WTC11 (cell line): ENCODE data around the gene HNRNPUL1. TPM values are rescaled to one million over a fixed set of nuclear protein-coding genes. Genes with fewer than 3 reads are reported as not detected.

Source experiments
- ATAC-seq: fragments of 200-7000 bp; cut with Tn5 transposase; 2 replicates; pipeline ENCODE4 v1.10.0; 2021; ENCODE audit warnings: mild to moderate bottlenecking, moderate library complexity
- CTCF ChIA-PET: fragments of 300-600 bp; sonication (Branson Sonifier 250); formaldehyde crosslinking; loops from one replicate; lab custom pipeline; 2021; ENCODE audit warnings: antibody characterized with exemption; lab: Charles Lee
- POLR2A ChIA-PET: fragments of 350-600 bp; sonication (Branson Sonifier 250); formaldehyde crosslinking; loops from one replicate; lab custom pipeline; 2021; ENCODE audit warnings: antibody characterized with exemption; lab: Charles Lee
- DNase-seq: peaks from one replicate; pipeline ENCODE4 v3.0.0; 2021; ENCODE audit warnings: low spot score
- H3K27ac Mint-ChIP-seq: 2 replicates; pipeline ENCODE4 v1.8.0; 2021; ENCODE audit warnings: mixed read lengths
- H3K27me3 Mint-ChIP-seq: 2 replicates; pipeline ENCODE4 v1.8.0; 2021; ENCODE audit warnings: low read depth, mild to moderate bottlenecking, moderate library complexity, mixed read lengths
- H3K36me3 Mint-ChIP-seq: 2 replicates; pipeline ENCODE4 v1.8.0; 2021; ENCODE audit warnings: mixed read lengths
- H3K4me1 Mint-ChIP-seq: 2 replicates; pipeline ENCODE4 v1.8.0; 2022; ENCODE audit warnings: mixed read lengths
- H3K4me3 Mint-ChIP-seq: 2 replicates; pipeline ENCODE4 v1.8.0; 2021; ENCODE audit warnings: mild to moderate bottlenecking, moderate library complexity, mixed read lengths
- H3K9me3 Mint-ChIP-seq: 2 replicates; pipeline ENCODE4 v1.8.0; 2021; ENCODE audit warnings: mixed read lengths
- ATF1 ChIP-seq: sonication (generic); formaldehyde crosslinking; IDR thresholded peaks from 2 replicates; pipeline ENCODE4 v1.8.1; 2023; ENCODE audit warnings: mild to moderate bottlenecking, moderate library complexity, missing genetic modification reagents
- ELF4 ChIP-seq: sonication (generic); formaldehyde crosslinking; IDR thresholded peaks from 2 replicates; pipeline ENCODE4 v1.8.1; 2022; ENCODE audit warnings: low read depth, mild to moderate bottlenecking, moderate library complexity, missing genetic modification reagents
- ETV6 ChIP-seq: sonication (generic); formaldehyde crosslinking; IDR thresholded peaks from 2 replicates; pipeline ENCODE4 v1.8.1; 2022; ENCODE audit warnings: mild to moderate bottlenecking, missing genetic modification reagents
- GRHL2 ChIP-seq: fragments of 250-450 bp; sonication (Bioruptor Pico); IDR thresholded peaks from 2 replicates; pipeline ENCODE4 v1.8.0; 2022; ENCODE audit warnings: mild to moderate bottlenecking, moderate library complexity; ENCODE audit not compliant: insufficient replicate concordance, severe bottlenecking
- JUN ChIP-seq: sonication (generic); formaldehyde crosslinking; IDR thresholded peaks from 2 replicates; pipeline ENCODE4 v1.8.0; 2023; ENCODE audit warnings: mild to moderate bottlenecking, missing genetic modification reagents
- NFE2L1 ChIP-seq: sonication (generic); formaldehyde crosslinking; IDR thresholded peaks from 2 replicates; pipeline ENCODE4 v1.8.1; 2023; ENCODE audit warnings: missing genetic modification reagents
- SMAD4 ChIP-seq: sonication (generic); formaldehyde crosslinking; IDR thresholded peaks from 2 replicates; pipeline ENCODE4 v1.8.0; 2022; ENCODE audit warnings: mild to moderate bottlenecking, missing genetic modification reagents
- TP53 ChIP-seq: sonication (generic); formaldehyde crosslinking; IDR thresholded peaks from 2 replicates; pipeline ENCODE4 v1.8.1; 2023; ENCODE audit warnings: mild to moderate bottlenecking, missing genetic modification reagents
- ZNF263 ChIP-seq: sonication (generic); formaldehyde crosslinking; IDR thresholded peaks from 2 replicates; pipeline ENCODE4 v1.8.1; 2022; ENCODE audit warnings: low read depth, mild to moderate bottlenecking, moderate library complexity, missing genetic modification reagents
- total RNA-seq: library from RNA; stranded (reverse); gene quantifications from 3 replicates; pipeline ENCODE4 v1.2.3, GENCODE V29; 2021
- TF ChIP-seq, protein P1 (sequence below): sonication (generic); formaldehyde crosslinking; IDR thresholded peaks from 2 replicates; pipeline ENCODE4 v1.8.0; 2022; ENCODE audit warnings: mild to moderate bottlenecking, missing genetic modification reagents
- TF ChIP-seq, protein P2 (sequence below): sonication (generic); formaldehyde crosslinking; IDR thresholded peaks from 2 replicates; pipeline ENCODE4 v1.8.1; 2023; ENCODE audit warnings: mild to moderate bottlenecking, moderate library complexity, missing genetic modification reagents
- TF ChIP-seq, protein P3 (sequence below): sonication (generic); formaldehyde crosslinking; IDR thresholded peaks from 2 replicates; pipeline ENCODE4 v1.8.0; 2023; ENCODE audit warnings: missing genetic modification reagents
- TF ChIP-seq, protein P4 (sequence below): sonication (generic); formaldehyde crosslinking; IDR thresholded peaks from 2 replicates; pipeline ENCODE4 v1.8.0; 2022; ENCODE audit warnings: missing genetic modification reagents
- TF ChIP-seq, protein P5 (sequence below): sonication (generic); formaldehyde crosslinking; IDR thresholded peaks from 2 replicates; pipeline ENCODE4 v1.8.1; 2023; ENCODE audit warnings: mild to moderate bottlenecking, missing genetic modification reagents, borderline replicate concordance
- TF ChIP-seq, protein P6 (sequence below): sonication (generic); formaldehyde crosslinking; IDR thresholded peaks from 2 replicates; pipeline ENCODE4 v1.8.1; 2023; ENCODE audit warnings: mild to moderate bottlenecking, missing genetic modification reagents, moderate library complexity

Gene HNRNPUL1
- total RNA-seq, 1 experiment from 2014 or later = 282 TPM

DNA sequence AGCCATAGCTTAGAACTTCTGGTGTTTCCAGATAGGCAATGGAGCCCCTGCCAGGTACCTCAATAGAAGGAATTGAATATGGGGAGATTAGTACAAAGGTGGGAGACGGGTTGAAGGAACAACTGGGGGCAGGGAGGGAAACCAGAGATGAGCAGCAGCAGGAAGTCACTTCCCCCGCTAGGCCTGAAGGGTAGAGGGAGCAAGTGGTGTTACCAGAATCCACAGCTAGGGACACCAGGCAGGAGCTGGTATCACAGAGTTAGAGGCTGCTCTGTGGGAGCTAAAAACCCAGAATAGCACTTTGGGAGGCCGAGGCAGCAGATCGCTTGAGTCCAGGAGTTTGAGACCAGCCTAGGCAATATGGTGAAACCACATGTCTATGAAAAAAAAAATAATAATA is 15.3 kb upstream of the HNRNPUL1 start (continued):
- TF ChIP-seq, protein P1, sequence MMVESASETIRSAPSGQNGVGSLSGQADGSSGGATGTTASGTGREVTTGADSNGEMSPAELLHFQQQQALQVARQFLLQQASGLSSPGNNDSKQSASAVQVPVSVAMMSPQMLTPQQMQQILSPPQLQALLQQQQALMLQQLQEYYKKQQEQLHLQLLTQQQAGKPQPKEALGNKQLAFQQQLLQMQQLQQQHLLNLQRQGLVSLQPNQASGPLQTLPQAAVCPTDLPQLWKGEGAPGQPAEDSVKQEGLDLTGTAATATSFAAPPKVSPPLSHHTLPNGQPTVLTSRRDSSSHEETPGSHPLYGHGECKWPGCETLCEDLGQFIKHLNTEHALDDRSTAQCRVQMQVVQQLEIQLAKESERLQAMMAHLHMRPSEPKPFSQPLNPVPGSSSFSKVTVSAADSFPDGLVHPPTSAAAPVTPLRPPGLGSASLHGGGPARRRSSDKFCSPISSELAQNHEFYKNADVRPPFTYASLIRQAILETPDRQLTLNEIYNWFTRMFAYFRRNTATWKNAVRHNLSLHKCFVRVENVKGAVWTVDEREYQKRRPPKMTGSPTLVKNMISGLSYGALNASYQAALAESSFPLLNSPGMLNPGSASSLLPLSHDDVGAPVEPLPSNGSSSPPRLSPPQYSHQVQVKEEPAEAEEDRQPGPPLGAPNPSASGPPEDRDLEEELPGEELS (CRISPR knock-in tag) = no peak
- TF ChIP-seq ELF4 (CRISPR knock-in tag) = no peak
- no peak for TF ChIP-seq SMAD4 (CRISPR knock-in tag)
- TF ChIP-seq GRHL2 (CRISPR knock-in tag) = no peak
- TF ChIP-seq, protein P2, sequence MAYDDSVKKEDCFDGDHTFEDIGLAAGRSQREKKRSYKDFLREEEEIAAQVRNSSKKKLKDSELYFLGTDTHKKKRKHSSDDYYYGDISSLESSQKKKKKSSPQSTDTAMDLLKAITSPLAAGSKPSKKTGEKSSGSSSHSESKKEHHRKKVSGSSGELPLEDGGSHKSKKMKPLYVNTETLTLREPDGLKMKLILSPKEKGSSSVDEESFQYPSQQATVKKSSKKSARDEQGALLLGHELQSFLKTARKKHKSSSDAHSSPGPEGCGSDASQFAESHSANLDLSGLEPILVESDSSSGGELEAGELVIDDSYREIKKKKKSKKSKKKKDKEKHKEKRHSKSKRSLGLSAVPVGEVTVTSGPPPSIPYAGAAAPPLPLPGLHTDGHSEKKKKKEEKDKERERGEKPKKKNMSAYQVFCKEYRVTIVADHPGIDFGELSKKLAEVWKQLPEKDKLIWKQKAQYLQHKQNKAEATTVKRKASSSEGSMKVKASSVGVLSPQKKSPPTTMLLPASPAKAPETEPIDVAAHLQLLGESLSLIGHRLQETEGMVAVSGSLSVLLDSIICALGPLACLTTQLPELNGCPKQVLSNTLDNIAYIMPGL (CRISPR knock-in tag) = no peak

DNA sequence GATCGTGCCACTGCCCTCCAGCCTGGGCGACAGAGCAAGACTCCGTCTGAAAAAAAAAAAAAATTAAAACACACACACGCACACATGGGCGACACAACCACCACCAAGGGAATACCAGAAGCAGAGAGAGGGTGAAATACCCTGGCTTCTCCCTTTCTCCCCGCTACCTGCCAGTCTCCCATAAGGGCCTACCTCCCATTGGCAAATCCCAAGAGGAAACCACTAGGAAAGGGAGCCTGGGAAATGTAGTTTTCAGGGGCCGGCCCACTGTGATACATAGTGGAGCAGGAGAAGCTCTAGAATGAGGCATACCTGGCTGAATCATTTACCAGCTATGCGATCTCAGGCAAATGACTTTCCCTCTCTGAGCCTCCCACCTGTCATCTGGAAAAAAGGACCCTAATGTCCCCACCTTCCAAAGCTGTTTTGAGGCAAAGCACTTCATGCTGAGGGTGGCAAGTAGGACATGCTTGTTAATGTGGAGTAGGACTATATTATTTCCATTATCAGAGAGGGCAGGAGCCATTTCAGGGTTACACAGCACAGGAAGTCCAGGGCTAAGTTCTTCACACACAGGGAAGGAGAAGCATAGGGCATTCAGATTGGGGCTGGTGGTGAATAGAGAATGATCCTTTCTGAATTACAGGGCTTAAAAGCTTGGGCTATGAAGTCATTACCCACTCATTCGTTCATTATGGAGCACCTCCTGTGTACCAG is 14.3 kb upstream of the HNRNPUL1 start:
- POLR2A ChIA-PET = interaction anchor here (0.8 to 1.4 kb wide), 2 partner anchors 14 to 18 kb away, joined by 4 to 5 read pairs; partner anchors contain the start of gene HNRNPUL1
- CTCF ChIA-PET = interaction anchor here (1.2 to 3.0 kb wide), 4 partner anchors 13 to 59 kb away, joined by 4 to 28 read pairs (median 8); partner anchors contain the start of gene HNRNPUL1
- Mint-ChIP-seq H3K4me1 (no peaks in the 10 kb centered on the region), H3K27me3 (no peaks in the 10 kb centered on the region), H3K27ac (peak overlapping the region; percentile 19; the same call in 1 of the 2 replicates), H3K4me3 (no peak overlapping the region), H3K36me3 (peaks cover 33% of the 10 kb centered on the region), H3K9me3 (peaks cover 9% of the 10 kb centered on the region)
- TF ChIP-seq, protein P3, sequence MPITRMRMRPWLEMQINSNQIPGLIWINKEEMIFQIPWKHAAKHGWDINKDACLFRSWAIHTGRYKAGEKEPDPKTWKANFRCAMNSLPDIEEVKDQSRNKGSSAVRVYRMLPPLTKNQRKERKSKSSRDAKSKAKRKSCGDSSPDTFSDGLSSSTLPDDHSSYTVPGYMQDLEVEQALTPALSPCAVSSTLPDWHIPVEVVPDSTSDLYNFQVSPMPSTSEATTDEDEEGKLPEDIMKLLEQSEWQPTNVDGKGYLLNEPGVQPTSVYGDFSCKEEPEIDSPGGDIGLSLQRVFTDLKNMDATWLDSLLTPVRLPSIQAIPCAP (CRISPR knock-in tag) = no peak
- no peak for TF ChIP-seq ATF1 (CRISPR knock-in tag)
- TF ChIP-seq, protein P4, sequence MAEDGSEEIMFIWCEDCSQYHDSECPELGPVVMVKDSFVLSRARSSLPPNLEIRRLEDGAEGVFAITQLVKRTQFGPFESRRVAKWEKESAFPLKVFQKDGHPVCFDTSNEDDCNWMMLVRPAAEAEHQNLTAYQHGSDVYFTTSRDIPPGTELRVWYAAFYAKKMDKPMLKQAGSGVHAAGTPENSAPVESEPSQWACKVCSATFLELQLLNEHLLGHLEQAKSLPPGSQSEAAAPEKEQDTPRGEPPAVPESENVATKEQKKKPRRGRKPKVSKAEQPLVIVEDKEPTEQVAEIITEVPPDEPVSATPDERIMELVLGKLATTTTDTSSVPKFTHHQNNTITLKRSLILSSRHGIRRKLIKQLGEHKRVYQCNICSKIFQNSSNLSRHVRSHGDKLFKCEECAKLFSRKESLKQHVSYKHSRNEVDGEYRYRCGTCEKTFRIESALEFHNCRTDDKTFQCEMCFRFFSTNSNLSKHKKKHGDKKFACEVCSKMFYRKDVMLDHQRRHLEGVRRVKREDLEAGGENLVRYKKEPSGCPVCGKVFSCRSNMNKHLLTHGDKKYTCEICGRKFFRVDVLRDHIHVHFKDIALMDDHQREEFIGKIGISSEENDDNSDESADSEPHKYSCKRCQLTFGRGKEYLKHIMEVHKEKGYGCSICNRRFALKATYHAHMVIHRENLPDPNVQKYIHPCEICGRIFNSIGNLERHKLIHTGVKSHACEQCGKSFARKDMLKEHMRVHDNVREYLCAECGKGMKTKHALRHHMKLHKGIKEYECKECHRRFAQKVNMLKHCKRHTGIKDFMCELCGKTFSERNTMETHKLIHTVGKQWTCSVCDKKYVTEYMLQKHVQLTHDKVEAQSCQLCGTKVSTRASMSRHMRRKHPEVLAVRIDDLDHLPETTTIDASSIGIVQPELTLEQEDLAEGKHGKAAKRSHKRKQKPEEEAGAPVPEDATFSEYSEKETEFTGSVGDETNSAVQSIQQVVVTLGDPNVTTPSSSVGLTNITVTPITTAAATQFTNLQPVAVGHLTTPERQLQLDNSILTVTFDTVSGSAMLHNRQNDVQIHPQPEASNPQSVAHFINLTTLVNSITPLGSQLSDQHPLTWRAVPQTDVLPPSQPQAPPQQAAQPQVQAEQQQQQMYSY (CRISPR knock-in tag) = no peak
- TF ChIP-seq JUN (CRISPR knock-in tag) = no peak
- no peak for TF ChIP-seq ETV6 (CRISPR knock-in tag)
- no peak for TF ChIP-seq TP53 (CRISPR knock-in tag)
- no peak for TF ChIP-seq ZNF263 (CRISPR knock-in tag)
- TF ChIP-seq NFE2L1 = no peak
- TF ChIP-seq, protein P5, sequence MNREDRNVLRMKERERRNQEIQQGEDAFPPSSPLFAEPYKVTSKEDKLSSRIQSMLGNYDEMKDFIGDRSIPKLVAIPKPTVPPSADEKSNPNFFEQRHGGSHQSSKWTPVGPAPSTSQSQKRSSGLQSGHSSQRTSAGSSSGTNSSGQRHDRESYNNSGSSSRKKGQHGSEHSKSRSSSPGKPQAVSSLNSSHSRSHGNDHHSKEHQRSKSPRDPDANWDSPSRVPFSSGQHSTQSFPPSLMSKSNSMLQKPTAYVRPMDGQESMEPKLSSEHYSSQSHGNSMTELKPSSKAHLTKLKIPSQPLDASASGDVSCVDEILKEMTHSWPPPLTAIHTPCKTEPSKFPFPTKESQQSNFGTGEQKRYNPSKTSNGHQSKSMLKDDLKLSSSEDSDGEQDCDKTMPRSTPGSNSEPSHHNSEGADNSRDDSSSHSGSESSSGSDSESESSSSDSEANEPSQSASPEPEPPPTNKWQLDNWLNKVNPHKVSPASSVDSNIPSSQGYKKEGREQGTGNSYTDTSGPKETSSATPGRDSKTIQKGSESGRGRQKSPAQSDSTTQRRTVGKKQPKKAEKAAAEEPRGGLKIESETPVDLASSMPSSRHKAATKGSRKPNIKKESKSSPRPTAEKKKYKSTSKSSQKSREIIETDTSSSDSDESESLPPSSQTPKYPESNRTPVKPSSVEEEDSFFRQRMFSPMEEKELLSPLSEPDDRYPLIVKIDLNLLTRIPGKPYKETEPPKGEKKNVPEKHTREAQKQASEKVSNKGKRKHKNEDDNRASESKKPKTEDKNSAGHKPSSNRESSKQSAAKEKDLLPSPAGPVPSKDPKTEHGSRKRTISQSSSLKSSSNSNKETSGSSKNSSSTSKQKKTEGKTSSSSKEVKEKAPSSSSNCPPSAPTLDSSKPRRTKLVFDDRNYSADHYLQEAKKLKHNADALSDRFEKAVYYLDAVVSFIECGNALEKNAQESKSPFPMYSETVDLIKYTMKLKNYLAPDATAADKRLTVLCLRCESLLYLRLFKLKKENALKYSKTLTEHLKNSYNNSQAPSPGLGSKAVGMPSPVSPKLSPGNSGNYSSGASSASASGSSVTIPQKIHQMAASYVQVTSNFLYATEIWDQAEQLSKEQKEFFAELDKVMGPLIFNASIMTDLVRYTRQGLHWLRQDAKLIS (CRISPR knock-in tag) = no peak
- TF ChIP-seq, protein P6, sequence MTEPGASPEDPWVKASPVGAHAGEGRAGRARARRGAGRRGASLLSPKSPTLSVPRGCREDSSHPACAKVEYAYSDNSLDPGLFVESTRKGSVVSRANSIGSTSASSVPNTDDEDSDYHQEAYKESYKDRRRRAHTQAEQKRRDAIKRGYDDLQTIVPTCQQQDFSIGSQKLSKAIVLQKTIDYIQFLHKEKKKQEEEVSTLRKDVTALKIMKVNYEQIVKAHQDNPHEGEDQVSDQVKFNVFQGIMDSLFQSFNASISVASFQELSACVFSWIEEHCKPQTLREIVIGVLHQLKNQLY (CRISPR knock-in tag) = no peak
- peak; percentile 48 for DNase-seq
- ATAC-seq = peak; percentile 82
